Lower leg skin (tissue), 4 donors: Measurements from ENCODE around the gene VTI1A. TPM values are rescaled to one million over a fixed set of nuclear protein-coding genes. Genes with fewer than 3 reads are reported as not detected.
A peak's percentile ranks its signal among the peaks of the same experiment; 100 is the strongest.

Experiments used
- DNase-seq, 2 donors: peaks; one replicate each; pipeline ENCODE4 v3.0.0-alpha.2; 2019; ENCODE audit warnings: low spot score in 2 of 2
- H3K4me3 ChIP-seq: fragments of 200-600 bp; sonication (generic); 2 replicates; pipeline ENCODE4 v1.5.1; 2017; ENCODE audit warnings: mild to moderate bottlenecking, low read depth; ENCODE audit not compliant: poor library complexity, severe bottlenecking
- POLR2A ChIP-seq, 2 donors: fragments of 450-650 bp; IDR thresholded peaks; one replicate each; pipeline ENCODE4 v1.6.1; 2016 to 2017; ENCODE audit warnings: antibody characterized with exemption in 2 of 2, mild to moderate bottlenecking in 1 of 2, moderate library complexity in 1 of 2
- WGBS, 2 donors: methylation state at CpG; one replicate each; pipeline ENCODE4 v1.1.5; 2018; 5-methylcytosine and 5-hydroxymethylcytosine counted together
- intact Hi-C: fragments of 100-400 bp; cut with DNase I; formaldehyde crosslinking; loops from one replicate; pipeline ENCODE4 v1.15.0; 2023; ENCODE audit warnings: low total_unique reads
- total RNA-seq, 4 donors: library from RNA; depleted of rRNA; stranded (reverse); fragments of >200 nt; gene quantifications; one replicate each; pipeline ENCODE4 v1.1.0, GENCODE V29; 2016
- TF ChIP-seq, protein P1 (sequence below), 3 donors: fragments of 450-650 bp; IDR thresholded peaks; one replicate each; pipeline ENCODE4 v1.5.1; 2016; ENCODE audit warnings: antibody characterized with exemption in 3 of 3, mild to moderate bottlenecking in 3 of 3, moderate library complexity in 2 of 3

The VTI1A gene
- total RNA-seq, 4 donors from 2014 or later = 30.8 to 85.7 (median 35.6) TPM

DNA sequence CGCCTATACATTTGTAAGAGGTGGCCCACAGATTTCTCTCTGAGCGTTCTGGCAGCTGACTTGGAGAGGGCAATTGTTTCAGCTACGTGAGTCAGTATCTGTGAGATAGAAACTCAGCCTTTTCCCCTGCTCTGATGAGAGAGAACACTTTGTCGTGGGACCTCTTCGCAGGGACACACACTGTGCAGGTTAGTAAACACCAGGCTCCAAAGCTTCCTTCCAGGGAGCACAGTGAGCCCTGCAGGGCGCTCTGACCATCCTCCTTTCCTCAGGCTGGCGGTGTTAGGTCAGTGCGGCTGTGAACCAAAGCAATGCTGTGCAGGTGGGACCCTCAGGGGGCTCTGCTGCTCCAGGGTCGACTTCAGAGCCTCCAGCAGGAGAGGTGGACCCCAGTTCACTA lies 350.8 kb downstream of the VTI1A start:
- TF ChIP-seq POLR2A (IDR thresholded peaks at IDR 0.05) = no peak
- TF ChIP-seq, protein P1, sequence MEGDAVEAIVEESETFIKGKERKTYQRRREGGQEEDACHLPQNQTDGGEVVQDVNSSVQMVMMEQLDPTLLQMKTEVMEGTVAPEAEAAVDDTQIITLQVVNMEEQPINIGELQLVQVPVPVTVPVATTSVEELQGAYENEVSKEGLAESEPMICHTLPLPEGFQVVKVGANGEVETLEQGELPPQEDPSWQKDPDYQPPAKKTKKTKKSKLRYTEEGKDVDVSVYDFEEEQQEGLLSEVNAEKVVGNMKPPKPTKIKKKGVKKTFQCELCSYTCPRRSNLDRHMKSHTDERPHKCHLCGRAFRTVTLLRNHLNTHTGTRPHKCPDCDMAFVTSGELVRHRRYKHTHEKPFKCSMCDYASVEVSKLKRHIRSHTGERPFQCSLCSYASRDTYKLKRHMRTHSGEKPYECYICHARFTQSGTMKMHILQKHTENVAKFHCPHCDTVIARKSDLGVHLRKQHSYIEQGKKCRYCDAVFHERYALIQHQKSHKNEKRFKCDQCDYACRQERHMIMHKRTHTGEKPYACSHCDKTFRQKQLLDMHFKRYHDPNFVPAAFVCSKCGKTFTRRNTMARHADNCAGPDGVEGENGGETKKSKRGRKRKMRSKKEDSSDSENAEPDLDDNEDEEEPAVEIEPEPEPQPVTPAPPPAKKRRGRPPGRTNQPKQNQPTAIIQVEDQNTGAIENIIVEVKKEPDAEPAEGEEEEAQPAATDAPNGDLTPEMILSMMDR (IDR thresholded peaks at IDR 0.05) = no peak
- 90 to 94% methylated on average over 8 to 9 of the region's 9 CpGs for WGBS, 2 donors
- no peak overlapping the region for H3K4me3 ChIP-seq
- DNase-seq = peak in 1 of 2 donors; percentile 56
- intact Hi-C loops = no loop called here

DNA sequence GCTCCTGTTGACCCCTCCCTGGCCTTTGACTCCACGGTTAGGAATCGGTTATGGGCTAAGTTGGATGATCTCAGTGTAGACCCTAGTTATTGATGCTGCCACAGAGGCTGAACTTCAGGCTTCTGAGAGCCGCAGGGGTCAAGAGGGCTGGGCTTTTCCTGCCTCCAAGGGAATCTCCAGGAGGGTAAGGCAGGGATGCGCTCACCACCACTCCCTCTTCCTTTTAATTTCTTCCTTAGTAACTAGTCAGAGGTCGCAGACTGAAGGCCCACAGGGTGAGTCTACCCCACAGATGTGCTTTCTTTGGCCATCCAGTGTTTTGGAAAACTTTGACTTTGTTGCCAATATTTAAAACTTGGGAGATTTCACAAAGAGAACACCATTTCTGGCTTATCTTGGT lies 352.0 kb downstream of the VTI1A start:
- no peak overlapping the region for H3K4me3 ChIP-seq
- TF ChIP-seq, protein P1 (IDR thresholded peaks at IDR 0.05) = no peak
- no peak for TF ChIP-seq POLR2A (IDR thresholded peaks at IDR 0.05)
- WGBS, 2 donors = 86 to 91% methylated on average over 5 of the region's 5 CpGs
- intact Hi-C loops = no loop called here
- peak in 1 of 2 donors; percentile 63 for DNase-seq

DNA sequence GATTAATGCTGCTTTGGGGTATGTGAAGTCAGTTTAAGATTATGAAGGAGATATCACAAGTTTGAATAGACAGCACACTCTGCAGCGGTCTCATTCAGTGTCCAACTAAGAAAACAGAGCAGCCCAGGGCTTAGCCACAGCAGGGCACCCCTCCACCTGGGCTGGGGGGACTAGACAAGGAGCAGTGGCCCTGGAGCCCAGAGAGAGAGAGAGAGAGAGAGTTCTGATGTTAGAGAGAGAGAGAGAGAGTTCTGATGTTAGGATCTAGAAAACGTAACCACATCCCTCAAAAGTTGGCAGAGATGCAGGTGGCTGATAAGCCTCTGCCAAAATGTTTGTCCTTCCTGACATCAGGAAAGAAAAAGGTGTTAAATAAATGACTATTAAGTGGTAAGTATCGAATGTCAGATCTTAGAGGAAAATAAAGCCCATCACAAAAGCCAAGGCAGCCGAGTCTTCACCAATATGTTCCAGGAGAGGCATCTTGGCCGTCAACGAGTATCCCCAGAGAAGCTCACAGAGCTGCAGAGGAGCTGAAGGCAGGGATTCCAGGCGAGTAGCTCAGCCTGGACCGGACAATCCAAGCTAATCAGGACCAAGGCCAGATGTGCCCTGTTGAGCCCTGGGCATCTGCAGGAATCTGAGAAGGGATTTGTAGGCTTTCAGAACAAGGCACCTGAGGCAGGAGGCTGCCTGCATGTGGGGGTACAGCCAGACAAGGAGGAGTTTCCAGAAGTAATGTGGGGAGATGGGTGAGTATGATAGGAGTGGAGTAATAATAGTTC lies 352.9 kb downstream of the VTI1A start:
- DNase-seq = peak in 1 of 2 donors; percentile 40
- WGBS, 2 donors = 79 to 81% methylated on average over 8 of the region's 8 CpGs

DNA sequence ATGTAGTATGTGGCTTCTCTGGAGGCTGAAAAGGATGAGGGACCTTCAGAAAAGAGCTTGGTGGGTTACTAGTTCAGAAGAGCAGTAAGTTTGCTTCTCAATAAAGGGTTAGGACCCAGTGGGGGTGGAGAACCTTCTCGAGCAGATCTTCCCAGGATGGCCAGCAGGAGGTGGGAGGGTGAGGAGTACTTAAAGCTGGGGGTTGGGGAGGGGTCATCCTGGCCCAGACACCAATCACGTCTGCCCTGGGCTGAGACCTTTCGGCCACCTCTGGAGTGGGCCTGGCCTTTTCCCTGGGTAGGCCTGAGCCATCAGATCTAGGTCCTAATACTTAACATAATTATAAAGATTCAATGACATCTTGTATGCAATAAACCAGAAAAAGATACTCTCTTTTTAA lies 354.0 kb downstream of the VTI1A start:
- H3K4me3 ChIP-seq = no peak overlapping the region
- 97 to 98% methylated on average over 3 of the region's 3 CpGs for WGBS, 2 donors
- intact Hi-C loops = no loop called here
- TF ChIP-seq POLR2A (IDR thresholded peaks at IDR 0.05) = no peak
- TF ChIP-seq, protein P1 (IDR thresholded peaks at IDR 0.05) = no peak
- DNase-seq = peak in 1 of 2 donors; percentile 59

More for the DNA sequence above, 352.9 kb downstream of the VTI1A start:
- no peak for TF ChIP-seq POLR2A (IDR thresholded peaks at IDR 0.05)
- TF ChIP-seq, protein P1 (IDR thresholded peaks at IDR 0.05) = no peak
- intact Hi-C loops = no loop called here
- H3K4me3 ChIP-seq = no peak overlapping the region

DNA sequence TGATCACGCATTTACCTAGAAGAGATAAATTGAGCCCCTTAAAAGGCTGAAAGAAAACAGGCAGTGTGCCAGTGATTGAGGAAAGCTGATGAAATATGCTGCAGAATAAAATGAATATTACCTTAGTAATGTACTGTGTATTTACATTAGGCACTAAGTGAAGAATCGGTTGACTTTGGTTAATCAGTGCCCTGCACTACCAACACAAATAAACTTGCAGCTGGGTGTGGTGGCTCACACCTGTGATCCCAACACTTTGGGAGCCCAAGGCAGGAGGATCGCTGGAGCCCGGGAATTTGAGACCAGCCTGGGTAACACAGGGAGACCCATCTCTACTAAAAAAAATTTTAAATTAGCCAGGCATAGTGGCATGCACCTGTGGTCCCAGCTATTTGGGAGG lies 354.7 kb downstream of the VTI1A start:
- 94 to 97% methylated on average over 4 of the region's 4 CpGs for WGBS, 2 donors
- H3K4me3 ChIP-seq = no peak overlapping the region
- intact Hi-C loops = no loop called here
- no peak for TF ChIP-seq POLR2A (IDR thresholded peaks at IDR 0.05)
- TF ChIP-seq, protein P1 (IDR thresholded peaks at IDR 0.05) = no peak
- peak in 1 of 2 donors; percentile 52 for DNase-seq
